HepG2 (cell line): Measurements from ENCODE around the gene TSNAX. TPM values are rescaled to one million over a fixed set of nuclear protein-coding genes. Genes with fewer than 3 reads are reported as not detected.

ENCODE experiments used
- ATAC-seq: fragments of 200-7000 bp; cut with Tn5 transposase; 3 replicates; pipeline ENCODE4 v1.9.1; 2020; ENCODE audit warnings: mild to moderate bottlenecking, moderate library complexity
- BruUV-seq: library from RNA; stranded (reverse); fragments of 400-500 nt; replicated peaks from 2 replicates; lab custom pipeline; 2021; lab: Mats Ljungman, UMichigan
- CTCF ChIA-PET: fragments of 300-600 bp; formaldehyde crosslinking; extraction: SDS; loops from one replicate; lab custom pipeline; 2021; ENCODE audit warnings: low total read pairs, inconsistent platforms, low intra/inter-chr PET ratio; lab: Yijun Ruan, JAX
- POLR2A ChIA-PET: fragments of 350-600 bp; sonication (Branson Sonifier 250); formaldehyde crosslinking; loops from one replicate; lab custom pipeline; 2020; ENCODE audit warnings: antibody characterized with exemption, inconsistent platforms; lab: Yijun Ruan, JAX
- DNase-seq: peaks from one replicate; pipeline ENCODE4 v3.0.0-alpha.2; 2015; ENCODE audit warnings: low spot score
- FAIRE-seq: peaks from 3 replicates; lab custom pipeline; 2011; peaks lifted over from hg19 to GRCh38; lab: Jason Lieb, UNC
- H2AFZ ChIP-seq: one replicate; pipeline ENCODE4 v1.6.1; 2011; ENCODE audit warnings: low read length, inconsistent platforms
- H3K27ac ChIP-seq: fragments of 300-600 bp; 3 replicates; pipeline ENCODE4 v1.8.0; 2011; ENCODE audit warnings: mixed run types, mild to moderate bottlenecking, mixed read lengths, low read length, inconsistent platforms; ENCODE audit not compliant: insufficient read depth; ENCODE audit errors: extremely low read length
- H3K27me3 ChIP-seq, 2 experiments: fragments of 200-600 bp in 1 of 2; 2 replicates in 1 of 2; 3 replicates in 1 of 2; pipeline versions ENCODE4 v1.6.0 to v1.8.0; 2011; ENCODE audit warnings: low read length in 2 of 2, mild to moderate bottlenecking in 2 of 2, moderate library complexity in 2 of 2, inconsistent platforms in 1 of 2; ENCODE audit not compliant: insufficient read depth in 2 of 2, control insufficient read depth in 1 of 2
- H3K36me3 ChIP-seq, 2 experiments: fragments of 200-600 bp in 1 of 2; replicated peaks in 1 of 2; 2 replicates in 1 of 2; 3 replicates in 1 of 2; pipeline versions ENCODE4 v1.5.1 to v1.8.0; 2011; ENCODE audit warnings: low read length in 2 of 2, inconsistent platforms in 1 of 2; ENCODE audit not compliant: insufficient read depth in 2 of 2, control insufficient read depth in 1 of 2
- H3K4me1 ChIP-seq: 2 replicates; pipeline ENCODE4 v1.5.1; 2012; ENCODE audit warnings: low read length, inconsistent platforms; ENCODE audit not compliant: insufficient read depth
- H3K4me2 ChIP-seq: 2 replicates; pipeline ENCODE4 v1.6.0; 2011; ENCODE audit warnings: low read depth, low read length, inconsistent platforms
- H3K4me3 ChIP-seq, 3 experiments: fragments of 200-600 bp in 1 of 3; sonication (generic), shearing (Covaris generic) in 1 of 3; replicated peaks in 1 of 3; 2 replicates each; pipeline ENCODE4 v1.5.1; 2011 to 2016; ENCODE audit warnings: low read length in 3 of 3, inconsistent platforms in 2 of 3, low read depth in 2 of 3, mild to moderate bottlenecking in 2 of 3, control low read depth in 1 of 3, mixed read lengths in 1 of 3; ENCODE audit not compliant: insufficient read depth in 1 of 3
- H3K79me2 ChIP-seq: one replicate; pipeline ENCODE4 v1.6.1; 2011; ENCODE audit warnings: low read length, inconsistent platforms; ENCODE audit not compliant: insufficient read depth
- H3K9ac ChIP-seq: 2 replicates; pipeline ENCODE4 v1.6.0; 2011; ENCODE audit warnings: mild to moderate bottlenecking, low read depth, low read length, inconsistent platforms; ENCODE audit not compliant: insufficient read depth
- H3K9me3 ChIP-seq: 2 replicates; pipeline ENCODE4 v1.5.1; 2012; ENCODE audit warnings: mild to moderate bottlenecking, low read length
- H4K20me1 ChIP-seq: 2 replicates; pipeline ENCODE4 v1.6.0; 2011; ENCODE audit warnings: inconsistent platforms, mild to moderate bottlenecking, low read length, moderate library complexity; ENCODE audit not compliant: insufficient read depth
- ATF7 ChIP-seq, 2 experiments: fragments of 450-650 bp in 1 of 2; sonication (generic) in 1 of 2; formaldehyde crosslinking in 1 of 2; IDR thresholded peaks; 2 replicates each; pipeline versions ENCODE4 v1.4.0 to v1.6.1; 2016 to 2020; ENCODE audit warnings: antibody characterized with exemption in 1 of 2, mild to moderate bottlenecking in 1 of 2, missing genetic modification reagents in 1 of 2
- MAFF ChIP-seq: IDR thresholded peaks from 2 replicates; pipeline ENCODE4 v1.6.1; 2011; ENCODE audit warnings: low read depth, low read length, improper control_type of control experiment
- PAWR ChIP-seq: sonication (generic); formaldehyde crosslinking; IDR thresholded peaks from 2 replicates; pipeline ENCODE4 v1.4.0; 2020; ENCODE audit warnings: missing genetic modification reagents, mild to moderate bottlenecking, borderline replicate concordance
- RFX5 ChIP-seq: IDR thresholded peaks from 2 replicates; pipeline ENCODE4 v1.6.1; 2011; ENCODE audit warnings: low read depth, low read length, improper control_type of control experiment
- SP140L ChIP-seq: sonication (generic); formaldehyde crosslinking; IDR thresholded peaks from 2 replicates; pipeline ENCODE4 v1.4.0; 2020; ENCODE audit warnings: missing genetic modification reagents, borderline replicate concordance
- ZNF30 ChIP-seq: sonication (generic); formaldehyde crosslinking; IDR thresholded peaks from 2 replicates; pipeline ENCODE4 v1.5.0; 2020; ENCODE audit warnings: mild to moderate bottlenecking, missing genetic modification reagents
- ZNF891 ChIP-seq: sonication (generic); formaldehyde crosslinking; IDR thresholded peaks from 2 replicates; pipeline ENCODE4 v1.5.0; 2020; ENCODE audit warnings: mild to moderate bottlenecking, missing genetic modification reagents
- WGBS: methylation state at CpG from one replicate; pipeline ENCODE4 v1.1.6; 2017; ENCODE audit warnings: low lambda C conversion rate; 5-methylcytosine and 5-hydroxymethylcytosine counted together
- in situ Hi-C: cut with HindIII; loops from 2 replicates; pipeline ENCODE4 v1.10.0; 2017; ENCODE audit warnings: low pct_unique_long_range_greater_than_20kb; ENCODE audit not compliant: extremely low pct_ligation_motif_present
- intact Hi-C: fragments of 100-400 bp; cut with micrococcal nuclease; formaldehyde crosslinking; loops from one replicate; pipeline ENCODE4 v1.10.0; 2022; ENCODE audit not compliant: unreplicated experiment
- polyA plus RNA-seq, 8 experiments: library from polyadenylated mRNA; depleted of rRNA in 3 of 8; stranded (reverse) in 7 of 8; unstranded in 1 of 8; fragments of >200 nt; fragmentation: Illumina TruSeq in 4 of 8; extraction: Trizol in 4 of 8; gene quantifications; 2 replicates each; pipeline versions ENCODE4 v1.2.1 to v1.2.3, GENCODE V29; 2011 to 2016; ENCODE audit warnings: low read depth in 4 of 8, missing spikeins in 1 of 8, mixed read lengths in 1 of 8; ENCODE audit not compliant: insufficient read depth in 1 of 8
- total RNA-seq, 5 experiments: library from RNA; depleted of rRNA; stranded (reverse); fragments of >200 nt; fragmentation: Illumina TruSeq; extraction: Trizol; gene quantifications; 2 replicates each; pipeline ENCODE4 v1.2.3, GENCODE V29; 2016; ENCODE audit warnings: low read depth in 1 of 5
- TF ChIP-seq, protein P1 (sequence below): sonication (generic); formaldehyde crosslinking; IDR thresholded peaks from 2 replicates; pipeline ENCODE4 v1.4.0; 2020; ENCODE audit warnings: mild to moderate bottlenecking, missing genetic modification reagents

TSNAX gene
- total and polyA plus RNA-seq, 2 of the 13 experiments (the other 11 are each of a cell fraction or from before 2014, with no cell fraction given): 13.2 to 46.2 TPM

DNA sequence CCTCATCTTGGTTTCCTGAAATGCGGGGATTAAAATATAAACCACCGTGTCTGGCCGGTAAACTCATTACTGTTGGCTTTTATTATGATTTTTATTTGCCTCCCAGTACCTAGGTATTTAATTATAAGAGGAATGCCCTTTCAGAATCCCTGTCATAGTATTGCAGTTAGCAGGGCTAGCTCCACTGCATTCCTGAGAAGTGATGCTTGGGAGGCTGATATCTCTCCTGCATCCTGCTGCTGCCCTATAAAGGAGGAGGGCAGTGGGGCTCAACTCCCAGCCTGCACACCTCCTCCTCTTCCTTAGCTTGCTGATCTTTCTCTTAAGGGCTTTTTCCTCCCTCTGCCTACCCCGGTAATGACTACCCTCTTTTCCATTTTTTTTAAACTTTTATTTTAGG is 78.2 kb downstream of the TSNAX start (continued):
- TF ChIP-seq ZNF891 (CRISPR knock-in tag) (no peak), MAFF (no peak), PAWR (CRISPR knock-in tag) (no peak), SP140L (CRISPR knock-in tag) (no peak), RFX5 (no peak), ATF7 (IDR thresholded peaks at IDR 0.05) (no peak), ATF7 (CRISPR knock-in tag; IDR thresholded peaks at IDR 0.05) (no peak)
- TF ChIP-seq, protein P1, sequence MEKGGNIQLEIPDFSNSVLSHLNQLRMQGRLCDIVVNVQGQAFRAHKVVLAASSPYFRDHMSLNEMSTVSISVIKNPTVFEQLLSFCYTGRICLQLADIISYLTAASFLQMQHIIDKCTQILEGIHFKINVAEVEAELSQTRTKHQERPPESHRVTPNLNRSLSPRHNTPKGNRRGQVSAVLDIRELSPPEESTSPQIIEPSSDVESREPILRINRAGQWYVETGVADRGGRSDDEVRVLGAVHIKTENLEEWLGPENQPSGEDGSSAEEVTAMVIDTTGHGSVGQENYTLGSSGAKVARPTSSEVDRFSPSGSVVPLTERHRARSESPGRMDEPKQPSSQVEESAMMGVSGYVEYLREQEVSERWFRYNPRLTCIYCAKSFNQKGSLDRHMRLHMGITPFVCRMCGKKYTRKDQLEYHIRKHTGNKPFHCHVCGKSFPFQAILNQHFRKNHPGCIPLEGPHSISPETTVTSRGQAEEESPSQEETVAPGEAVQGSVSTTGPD (CRISPR knock-in tag): no peak

DNA sequence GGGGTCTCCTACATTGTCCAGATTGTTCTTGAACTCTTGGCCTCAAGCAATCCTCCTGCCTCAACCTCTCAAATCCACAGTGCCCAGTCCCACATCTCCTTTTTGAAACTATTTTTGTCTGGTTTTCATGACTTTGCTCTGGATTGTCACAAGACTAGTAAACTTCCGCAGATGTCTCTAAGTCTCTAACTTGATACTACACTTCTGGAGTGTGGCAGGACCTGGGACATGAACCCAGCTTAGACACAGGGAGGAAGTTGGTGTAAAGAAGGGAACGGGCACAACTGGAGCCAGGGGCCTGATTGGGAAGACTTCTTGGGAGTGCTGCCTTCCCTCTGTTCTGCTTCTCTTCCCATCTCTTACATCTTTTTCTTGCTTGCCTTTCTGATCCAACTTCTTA is 81.9 kb downstream of the TSNAX start:
- POLR2A ChIA-PET: no interaction called here
- no peak overlapping the region for H2AFZ ChIP-seq
- FAIRE-seq (no peak), DNase-seq (no peak), ATAC-seq (no peak)
- H3K79me2 ChIP-seq: no peaks in the 10 kb centered on the region
- BruUV-seq: no TSS peak
- CTCF ChIA-PET: no interaction called here
- 0 out of 2 replicates have a peak, but pooled peaks cover 1% of the 10 kb centered on the region for H3K4me1 ChIP-seq
- H3K4me2 ChIP-seq: no peak overlapping the region
- H4K20me1 ChIP-seq: no peaks in the 10 kb centered on the region
- no peak overlapping the region for H3K9ac ChIP-seq
- no peaks in the 10 kb centered on the region for H3K9me3 ChIP-seq
- intact Hi-C loops (no loop called here), in situ Hi-C loops (no loop called here)
- H3K4me3 ChIP-seq: no peak overlapping the region
- H3K27ac ChIP-seq: no peak overlapping the region
- TF ChIP-seq ZNF30: no peak
- H3K36me3 ChIP-seq: no peaks in the 10 kb centered on the region
- H3K27me3 ChIP-seq: no peaks in the 10 kb centered on the region; a peak in 1 of 5 replicates
- WGBS: 31% methylated on average over 2 of the region's 2 CpGs
